Measurements from ENCODE around the gene CYP27C1. TPM values are rescaled to one million over a fixed set of nuclear protein-coding genes. Genes with fewer than 3 reads are reported as not detected.

The CYP27C1 gene
- total and polyA plus RNA-seq, 10 of the 15 experiments (the other 5 are each of a cell fraction or from before 2014, with no cell fraction given): not detected

DNA sequence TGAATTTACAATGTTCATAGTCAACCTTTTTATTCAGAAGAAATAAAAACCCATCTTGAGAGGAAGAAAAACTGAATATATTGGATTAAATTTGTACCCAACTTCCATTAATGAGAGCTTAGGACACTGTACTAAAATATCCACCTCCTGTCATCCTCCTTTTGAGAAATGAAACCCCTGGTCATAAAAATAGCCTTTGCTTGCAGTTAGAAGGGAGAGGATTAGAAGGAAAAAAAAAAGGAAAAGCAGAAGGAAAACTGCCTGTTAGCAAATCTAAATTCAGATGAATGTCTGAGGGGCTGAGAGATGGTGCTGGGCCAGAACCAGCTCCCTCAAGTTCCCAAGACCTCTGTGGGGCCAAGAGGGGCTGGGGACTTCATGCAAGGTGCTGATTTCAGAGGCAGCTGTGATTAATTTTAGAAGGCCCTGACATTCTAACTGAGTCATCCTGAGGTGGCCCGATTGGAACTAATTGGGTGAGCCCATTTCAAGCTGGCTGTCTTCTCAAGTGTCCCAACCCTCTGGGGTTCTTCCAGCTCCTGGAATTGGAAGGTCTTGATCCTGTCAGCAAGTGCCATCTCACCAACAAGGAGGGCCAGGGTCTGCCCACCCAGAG, 74.7 kb downstream of the CYP27C1 start (continued):
- TF ChIP-seq, protein P1, sequence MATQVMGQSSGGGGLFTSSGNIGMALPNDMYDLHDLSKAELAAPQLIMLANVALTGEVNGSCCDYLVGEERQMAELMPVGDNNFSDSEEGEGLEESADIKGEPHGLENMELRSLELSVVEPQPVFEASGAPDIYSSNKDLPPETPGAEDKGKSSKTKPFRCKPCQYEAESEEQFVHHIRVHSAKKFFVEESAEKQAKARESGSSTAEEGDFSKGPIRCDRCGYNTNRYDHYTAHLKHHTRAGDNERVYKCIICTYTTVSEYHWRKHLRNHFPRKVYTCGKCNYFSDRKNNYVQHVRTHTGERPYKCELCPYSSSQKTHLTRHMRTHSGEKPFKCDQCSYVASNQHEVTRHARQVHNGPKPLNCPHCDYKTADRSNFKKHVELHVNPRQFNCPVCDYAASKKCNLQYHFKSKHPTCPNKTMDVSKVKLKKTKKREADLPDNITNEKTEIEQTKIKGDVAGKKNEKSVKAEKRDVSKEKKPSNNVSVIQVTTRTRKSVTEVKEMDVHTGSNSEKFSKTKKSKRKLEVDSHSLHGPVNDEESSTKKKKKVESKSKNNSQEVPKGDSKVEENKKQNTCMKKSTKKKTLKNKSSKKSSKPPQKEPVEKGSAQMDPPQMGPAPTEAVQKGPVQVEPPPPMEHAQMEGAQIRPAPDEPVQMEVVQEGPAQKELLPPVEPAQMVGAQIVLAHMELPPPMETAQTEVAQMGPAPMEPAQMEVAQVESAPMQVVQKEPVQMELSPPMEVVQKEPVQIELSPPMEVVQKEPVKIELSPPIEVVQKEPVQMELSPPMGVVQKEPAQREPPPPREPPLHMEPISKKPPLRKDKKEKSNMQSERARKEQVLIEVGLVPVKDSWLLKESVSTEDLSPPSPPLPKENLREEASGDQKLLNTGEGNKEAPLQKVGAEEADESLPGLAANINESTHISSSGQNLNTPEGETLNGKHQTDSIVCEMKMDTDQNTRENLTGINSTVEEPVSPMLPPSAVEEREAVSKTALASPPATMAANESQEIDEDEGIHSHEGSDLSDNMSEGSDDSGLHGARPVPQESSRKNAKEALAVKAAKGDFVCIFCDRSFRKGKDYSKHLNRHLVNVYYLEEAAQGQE (IDR thresholded peaks at IDR 0.05; ENCODE audit: low read depth, low read length): no peak
- no peak for TF ChIP-seq HDAC6 (IDR thresholded peaks at IDR 0.05; ENCODE audit: unreplicated experiment)
- TF ChIP-seq, protein P2, sequence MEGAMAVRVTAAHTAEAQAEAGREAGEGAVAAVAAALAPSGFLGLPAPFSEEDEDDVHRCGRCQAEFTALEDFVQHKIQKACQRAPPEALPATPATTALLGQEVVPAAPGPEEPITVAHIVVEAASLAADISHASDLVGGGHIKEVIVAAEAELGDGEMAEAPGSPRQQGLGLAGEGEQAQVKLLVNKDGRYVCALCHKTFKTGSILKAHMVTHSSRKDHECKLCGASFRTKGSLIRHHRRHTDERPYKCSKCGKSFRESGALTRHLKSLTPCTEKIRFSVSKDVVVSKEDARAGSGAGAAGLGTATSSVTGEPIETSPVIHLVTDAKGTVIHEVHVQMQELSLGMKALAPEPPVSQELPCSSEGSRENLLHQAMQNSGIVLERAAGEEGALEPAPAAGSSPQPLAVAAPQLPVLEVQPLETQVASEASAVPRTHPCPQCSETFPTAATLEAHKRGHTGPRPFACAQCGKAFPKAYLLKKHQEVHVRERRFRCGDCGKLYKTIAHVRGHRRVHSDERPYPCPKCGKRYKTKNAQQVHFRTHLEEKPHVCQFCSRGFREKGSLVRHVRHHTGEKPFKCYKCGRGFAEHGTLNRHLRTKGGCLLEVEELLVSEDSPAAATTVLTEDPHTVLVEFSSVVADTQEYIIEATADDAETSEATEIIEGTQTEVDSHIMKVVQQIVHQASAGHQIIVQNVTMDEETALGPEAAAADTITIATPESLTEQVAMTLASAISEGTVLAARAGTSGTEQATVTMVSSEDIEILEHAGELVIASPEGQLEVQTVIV (IDR thresholded peaks at IDR 0.05; ENCODE audit: borderline replicate concordance, partially characterized antibody): no peak
